Suprapubic skin (tissue), 4 donors: ENCODE results near the gene EPHB4. TPM values are rescaled to one million over a fixed set of nuclear protein-coding genes. Genes with fewer than 3 reads are reported as not detected.

Experiments used
- DNase-seq, 2 donors: peaks; one replicate each; pipeline ENCODE4 v3.0.0-alpha.2; 2019; ENCODE audit warnings: low spot score in 2 of 2
- H3K27ac ChIP-seq: fragments of 200-600 bp; sonication (generic); one replicate; pipeline ENCODE4 v1.5.1; 2019
- H3K27me3 ChIP-seq: fragments of 200-600 bp; sonication (generic); one replicate; pipeline ENCODE4 v1.5.1; 2019
- H3K36me3 ChIP-seq: fragments of 200-600 bp; sonication (generic); one replicate; pipeline ENCODE4 v1.5.1; 2019
- H3K4me1 ChIP-seq: fragments of 200-600 bp; sonication (generic); one replicate; pipeline ENCODE4 v1.5.1; 2019
- H3K4me3 ChIP-seq: fragments of 200-600 bp; sonication (generic); one replicate; pipeline ENCODE4 v1.5.1; 2019; ENCODE audit warnings: mild to moderate bottlenecking
- H3K9me3 ChIP-seq: fragments of 200-600 bp; sonication (generic); one replicate; pipeline ENCODE4 v1.5.1; 2019
- CTCF ChIP-seq, 2 donors: fragments of 200-600 bp in 1 of 2; fragments of 450-650 bp in 1 of 2; sonication (generic) in 1 of 2; IDR thresholded peaks; one replicate each; pipeline ENCODE4 v1.5.1; 2016 to 2019; ENCODE audit warnings: antibody characterized with exemption in 2 of 2, mild to moderate bottlenecking in 1 of 2, moderate library complexity in 1 of 2
- EP300 ChIP-seq: sonication (generic); formaldehyde crosslinking; IDR thresholded peaks from one replicate; pipeline ENCODE4 v1.6.1; 2017; ENCODE audit warnings: antibody characterized with exemption
- POLR2A ChIP-seq, 2 donors: fragments of 450-650 bp; IDR thresholded peaks; one replicate each; pipeline ENCODE4 v1.6.1; 2017; ENCODE audit warnings: antibody characterized with exemption in 2 of 2, mild to moderate bottlenecking in 2 of 2, moderate library complexity in 2 of 2
- POLR2AphosphoS5 ChIP-seq, 3 donors: sonication (generic); formaldehyde crosslinking; IDR thresholded peaks; one replicate each; pipeline ENCODE4 v1.6.1; 2017; ENCODE audit warnings: antibody characterized with exemption in 3 of 3
- WGBS: methylation state at CpG from one replicate; pipeline ENCODE4 v1.1.5; 2018; 5-methylcytosine and 5-hydroxymethylcytosine counted together
- total RNA-seq, 4 donors: library from RNA; depleted of rRNA; stranded (reverse); fragments of >200 nt; gene quantifications; one replicate each; pipeline ENCODE4 v1.1.0, GENCODE V29; 2016

The EPHB4 gene
- total RNA-seq, 4 donors from 2014 or later, result 58.1 to 84.6 (median 81.6) TPM

GRCh38 chr7:100825751-100826513 is 1.4 kb downstream of the EPHB4 start:
- Histone ChIP-seq H3K36me3 (peaks cover 33% of the 10 kb centered on the region), H3K27me3 (peaks cover 5% of the 10 kb centered on the region), H3K4me1 (peaks cover 39% of the 10 kb centered on the region), H3K27ac (peak overlapping the region; percentile 87), H3K9me3 (no peaks in the 10 kb centered on the region), H3K4me3 (peak overlapping the region; percentile 85)
- DNase-seq, result no peak
- WGBS, result 11% methylated on average over 17 of the region's 17 CpGs
- no peak for TF ChIP-seq POLR2A (IDR thresholded peaks at IDR 0.05)
- TF ChIP-seq EP300, result no peak
- no peak for TF ChIP-seq POLR2AphosphoS5 (IDR thresholded peaks at IDR 0.05)
- TF ChIP-seq CTCF (IDR thresholded peaks at IDR 0.05), result no peak

- peaks cover 39% of the 10 kb centered on the region for H3K36me3 ChIP-seq
- H3K9me3 ChIP-seq, result no peaks in the 10 kb centered on the region
- TF ChIP-seq POLR2A (IDR thresholded peaks at IDR 0.05) (no peak), CTCF (IDR thresholded peaks at IDR 0.05) (no peak), EP300 (no peak), POLR2AphosphoS5 (IDR thresholded peaks at IDR 0.05) (no peak)
- 11% methylated on average over 16 of the region's 16 CpGs for WGBS
- H3K27ac ChIP-seq, result peak overlapping the region; percentile 87
- H3K4me3 ChIP-seq, result peak overlapping the region; percentile 85
- no peak for DNase-seq
- H3K27me3 ChIP-seq, result peaks cover 5% of the 10 kb centered on the region
- H3K4me1 ChIP-seq, result peaks cover 39% of the 10 kb centered on the region
Observed at GRCh38 chr7:100825215-100825671, 2.1 kb downstream of the EPHB4 start.

GRCh38 chr7:100824499-100825214 is 2.7 kb downstream of the EPHB4 start:
- peak overlapping the region; percentile 85 for H3K4me3 ChIP-seq
- H3K27me3 ChIP-seq, result peaks cover 5% of the 10 kb centered on the region
- H3K36me3 ChIP-seq, result peaks cover 45% of the 10 kb centered on the region
- peak overlapping the region; percentile 87 for H3K27ac ChIP-seq
- no peaks in the 10 kb centered on the region for H3K9me3 ChIP-seq
- DNase-seq, result no peak
- WGBS, result 27% methylated on average over 18 of the region's 18 CpGs
- H3K4me1 ChIP-seq, result peaks cover 39% of the 10 kb centered on the region
- TF ChIP-seq POLR2A (IDR thresholded peaks at IDR 0.05) (no peak), POLR2AphosphoS5 (IDR thresholded peaks at IDR 0.05) (no peak), EP300 (no peak), CTCF (IDR thresholded peaks at IDR 0.05) (no peak)

GRCh38 chr7:100823534-100823933 is 3.8 kb downstream of the EPHB4 start:
- Histone ChIP-seq H3K27me3 (peaks cover 5% of the 10 kb centered on the region), H3K4me3 (no peak overlapping the region), H3K4me1 (peaks cover 39% of the 10 kb centered on the region), H3K36me3 (peaks cover 56% of the 10 kb centered on the region), H3K27ac (no peak overlapping the region), H3K9me3 (no peaks in the 10 kb centered on the region)
- WGBS, result 89% methylated on average over 29 of the region's 31 CpGs
- DNase-seq, result no peak
- no peak for TF ChIP-seq POLR2AphosphoS5 (IDR thresholded peaks at IDR 0.05)
- no peak for TF ChIP-seq CTCF (IDR thresholded peaks at IDR 0.05)
- no peak for TF ChIP-seq EP300
- TF ChIP-seq POLR2A (IDR thresholded peaks at IDR 0.05), result no peak

- Histone ChIP-seq H3K9me3 (no peaks in the 10 kb centered on the region), H3K27me3 (peaks cover 5% of the 10 kb centered on the region), H3K4me3 (no peak overlapping the region), H3K4me1 (peaks cover 38% of the 10 kb centered on the region), H3K27ac (no peak overlapping the region), H3K36me3 (peaks cover 60% of the 10 kb centered on the region)
- WGBS, result 79% methylated on average over 7 of the region's 7 CpGs
- DNase-seq, result no peak
- TF ChIP-seq POLR2A (IDR thresholded peaks at IDR 0.05) (no peak), EP300 (no peak), POLR2AphosphoS5 (IDR thresholded peaks at IDR 0.05) (no peak), CTCF (IDR thresholded peaks at IDR 0.05) (no peak)
Observed at GRCh38 chr7:100823140-100823525, 4.2 kb downstream of the EPHB4 start.
